Stimulated activated CD8-positive, alpha-beta memory T cell treated with anti-CD3 and anti-CD28 coated beads, Interleukin-4, amount 100 ng/mL, for 4 hours (primary cell): ENCODE results near the gene AGXT.

Experiments used
- DNase-seq, 2 donors: peaks; one replicate each; pipeline ENCODE4 v3.0.0-alpha.2; 2020; ENCODE audit warnings: low read depth in 2 of 2, low spot score in 1 of 2

The AGXT gene

GRCh38 chr2:240925191-240925567 is 56.6 kb downstream of the AGXT start:
- no peak for DNase-seq

GRCh38 chr2:240925568-240926515 is 57.2 kb downstream of the AGXT start:
- no peak for DNase-seq

- DNase-seq = no peak
These were observed 58.1 kb downstream of the AGXT start for GRCh38 chr2:240926516-240927389.

- no peak for DNase-seq
These were observed 58.8 kb downstream of the AGXT start for GRCh38 chr2:240927390-240927781.

- DNase-seq = no peak
These were observed 60.1 kb downstream of the AGXT start for GRCh38 chr2:240928476-240929363.

GRCh38 chr2:240929364-240930095 is 60.9 kb downstream of the AGXT start:
- DNase-seq = no peak
